HepG2 (cell line): ENCODE results near the gene L3MBTL1. TPM values are rescaled to one million over a fixed set of nuclear protein-coding genes. Genes with fewer than 3 reads are reported as not detected.
A peak's percentile ranks its signal among the peaks of the same experiment; 100 is the strongest.

Experiments
- CEBPG ChIP-seq: IDR thresholded peaks from 2 replicates; pipeline ENCODE4 v1.6.1; 2016
- EEA1 ChIP-seq: sonication (generic); formaldehyde crosslinking; IDR thresholded peaks from 2 replicates; pipeline ENCODE4 v1.5.1; 2020; ENCODE audit warnings: mild to moderate bottlenecking, missing genetic modification reagents, borderline replicate concordance
- FOXJ3 ChIP-seq: sonication (generic); formaldehyde crosslinking; IDR thresholded peaks from 2 replicates; pipeline ENCODE4 v1.4.0; 2020; ENCODE audit warnings: missing genetic modification reagents, mild to moderate bottlenecking, borderline replicate concordance
- KAT8 ChIP-seq: IDR thresholded peaks from 2 replicates; pipeline ENCODE4 v1.6.1; 2016; ENCODE audit warnings: missing genetic modification reagents, missing compliant biosample characterization
- KMT2B ChIP-seq: IDR thresholded peaks from 2 replicates; pipeline ENCODE4 v1.6.1; 2016; ENCODE audit warnings: missing genetic modification reagents, missing compliant biosample characterization
- NCOR1 ChIP-seq: fragments of 200-600 bp; sonication (generic); IDR thresholded peaks from 2 replicates; pipeline ENCODE4 v1.7.0; 2017; ENCODE audit warnings: antibody characterized with exemption, low read length, borderline replicate concordance
- PHF20 ChIP-seq: sonication (generic); formaldehyde crosslinking; IDR thresholded peaks from 2 replicates; pipeline ENCODE4 v1.5.0; 2020; ENCODE audit warnings: mild to moderate bottlenecking, missing genetic modification reagents
- TMF1 ChIP-seq: sonication (generic); formaldehyde crosslinking; IDR thresholded peaks from 2 replicates; pipeline ENCODE4 v1.8.1; 2022; ENCODE audit warnings: low read depth, missing genetic modification reagents
- YEATS2 ChIP-seq: sonication (generic); formaldehyde crosslinking; IDR thresholded peaks from 2 replicates; pipeline ENCODE4 v1.4.0; 2020; ENCODE audit warnings: missing genetic modification reagents, borderline replicate concordance
- YEATS4 ChIP-seq: sonication (generic); formaldehyde crosslinking; IDR thresholded peaks from 2 replicates; pipeline ENCODE4 v1.4.0; 2020; ENCODE audit warnings: missing genetic modification reagents, borderline replicate concordance
- ZBTB38 ChIP-seq: sonication (generic); formaldehyde crosslinking; IDR thresholded peaks from 2 replicates; pipeline ENCODE4 v1.5.1; 2020; ENCODE audit warnings: mild to moderate bottlenecking, missing genetic modification reagents
- ZBTB7B ChIP-seq: sonication (generic); formaldehyde crosslinking; IDR thresholded peaks from 2 replicates; pipeline ENCODE4 v1.4.0; 2020; ENCODE audit warnings: missing genetic modification reagents
- ZFP1 ChIP-seq: IDR thresholded peaks from 2 replicates; pipeline ENCODE4 v1.6.1; 2016
- ZFP41 ChIP-seq: sonication (generic); formaldehyde crosslinking; IDR thresholded peaks from 2 replicates; pipeline ENCODE4 v1.4.0; 2020; ENCODE audit warnings: mild to moderate bottlenecking, missing genetic modification reagents, borderline replicate concordance
- ZFP91 ChIP-seq: sonication (generic); formaldehyde crosslinking; IDR thresholded peaks from 2 replicates; pipeline ENCODE4 v1.9.0; 2022; ENCODE audit warnings: missing genetic modification reagents, mild to moderate bottlenecking, borderline replicate concordance
- ZMAT3 ChIP-seq: sonication (generic); formaldehyde crosslinking; conservative IDR thresholded peaks from 2 replicates; pipeline ENCODE4 v1.7.0; 2021; ENCODE audit warnings: missing genetic modification reagents
- ZNF121 ChIP-seq: sonication (generic); formaldehyde crosslinking; IDR thresholded peaks from 2 replicates; pipeline ENCODE4 v1.5.0; 2020; ENCODE audit warnings: mild to moderate bottlenecking, missing genetic modification reagents
- ZNF282 ChIP-seq: fragments of 450-650 bp; IDR thresholded peaks from 2 replicates; pipeline ENCODE4 v1.6.1; 2018; ENCODE audit not compliant: partially characterized antibody
- ZNF556 ChIP-seq: sonication (generic); formaldehyde crosslinking; IDR thresholded peaks from 2 replicates; pipeline ENCODE4 v1.4.0; 2020; ENCODE audit warnings: mild to moderate bottlenecking, missing genetic modification reagents, borderline replicate concordance
- ZNF619 ChIP-seq: sonication (generic); formaldehyde crosslinking; IDR thresholded peaks from 2 replicates; pipeline ENCODE4 v1.4.0; 2020; ENCODE audit warnings: mild to moderate bottlenecking, missing genetic modification reagents
- ZNF737 ChIP-seq: sonication (generic); formaldehyde crosslinking; IDR thresholded peaks from 2 replicates; pipeline ENCODE4 v1.5.0; 2020; ENCODE audit warnings: missing genetic modification reagents, mild to moderate bottlenecking, borderline replicate concordance
- ZNF747 ChIP-seq: sonication (generic); formaldehyde crosslinking; IDR thresholded peaks from 2 replicates; pipeline ENCODE4 v1.8.1; 2023; ENCODE audit warnings: missing genetic modification reagents, mild to moderate bottlenecking, borderline replicate concordance
- polyA plus RNA-seq, 8 experiments: library from polyadenylated mRNA; depleted of rRNA in 3 of 8; stranded (reverse) in 7 of 8; unstranded in 1 of 8; fragments of >200 nt; fragmentation: Illumina TruSeq in 4 of 8; extraction: Trizol in 4 of 8; gene quantifications; 2 replicates each; pipeline versions ENCODE4 v1.2.1 to v1.2.3, GENCODE V29; 2011 to 2016; ENCODE audit warnings: low read depth in 4 of 8, missing spikeins in 1 of 8, mixed read lengths in 1 of 8; ENCODE audit not compliant: insufficient read depth in 1 of 8
- total RNA-seq, 5 experiments: library from RNA; depleted of rRNA; stranded (reverse); fragments of >200 nt; fragmentation: Illumina TruSeq; extraction: Trizol; gene quantifications; 2 replicates each; pipeline ENCODE4 v1.2.3, GENCODE V29; 2016; ENCODE audit warnings: low read depth in 1 of 5
- TF ChIP-seq, protein P1 (sequence below): sonication (generic); formaldehyde crosslinking; IDR thresholded peaks from 2 replicates; pipeline ENCODE4 v1.8.1; 2023; ENCODE audit warnings: missing genetic modification reagents, mild to moderate bottlenecking, borderline replicate concordance
- TF ChIP-seq, protein P2 (sequence below): sonication (generic); formaldehyde crosslinking; IDR thresholded peaks from 2 replicates; pipeline ENCODE4 v1.4.0; 2020; ENCODE audit warnings: mild to moderate bottlenecking, missing genetic modification reagents, borderline replicate concordance

The L3MBTL1 gene
- total and polyA plus RNA-seq, 2 of the 13 experiments (the other 11 are each of a cell fraction or from before 2014, with no cell fraction given): 9.0 to 17.8 TPM

DNA sequence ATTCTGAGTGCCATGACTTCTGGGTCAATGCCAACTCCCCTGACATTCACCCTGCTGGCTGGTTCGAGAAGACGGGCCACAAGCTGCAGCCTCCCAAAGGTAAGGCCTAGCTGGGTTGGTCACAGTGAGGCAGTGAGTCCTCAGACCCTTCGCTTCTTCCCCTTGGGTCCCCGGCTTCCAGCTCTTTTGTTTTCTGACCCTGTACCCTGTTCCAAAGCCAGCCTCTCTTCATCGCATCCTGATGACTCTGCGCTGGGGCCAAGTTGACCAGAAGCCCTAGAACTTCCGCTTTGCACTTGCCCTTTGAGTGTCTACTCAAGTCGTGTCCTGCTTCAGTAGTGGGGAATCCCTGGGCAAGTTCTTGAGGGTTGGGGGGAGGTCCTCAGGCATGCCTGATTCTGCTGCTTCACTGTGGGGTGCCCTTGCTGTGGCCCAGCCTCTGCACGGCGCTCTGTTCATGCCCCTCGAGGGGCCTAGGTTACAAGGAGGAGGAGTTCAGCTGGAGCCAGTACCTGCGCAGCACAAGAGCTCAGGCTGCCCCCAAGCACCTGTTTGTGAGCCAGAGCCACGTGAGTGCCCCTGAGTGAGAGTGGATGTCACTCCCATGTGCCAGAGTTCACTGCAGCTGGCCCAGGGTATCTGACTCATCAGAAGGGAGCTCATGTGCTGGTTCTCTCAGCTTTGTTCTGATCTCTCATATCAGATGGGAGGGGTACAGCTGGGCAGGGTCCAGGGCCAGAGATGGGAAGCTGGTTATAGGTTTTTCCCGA is 23.0 kb downstream of the L3MBTL1 start (continued):
- peak; percentile 58; the same call in 1 of the 2 replicates for TF ChIP-seq NCOR1
- TF ChIP-seq EEA1 (CRISPR knock-in tag): peak; percentile 71; the same call in 1 of the 2 replicates
- peak; percentile 79; the same call in 1 of the 2 replicates for TF ChIP-seq ZFP1 (CRISPR knock-in tag)
- TF ChIP-seq ZFP91: peak; percentile 74
- TF ChIP-seq, protein P1, sequence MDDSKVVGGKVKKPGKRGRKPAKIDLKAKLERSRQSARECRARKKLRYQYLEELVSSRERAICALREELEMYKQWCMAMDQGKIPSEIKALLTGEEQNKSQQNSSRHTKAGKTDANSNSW: peak; percentile 41; the same call in 1 of the 2 replicates
- peak; percentile 93 for TF ChIP-seq ZFP41 (CRISPR knock-in tag)
- TF ChIP-seq FOXJ3 (CRISPR knock-in tag): no peak
- peak; percentile 88 for TF ChIP-seq ZNF737 (CRISPR knock-in tag)
- peak; percentile 41; the same call in 1 of the 2 replicates for TF ChIP-seq PHF20 (CRISPR knock-in tag)
- peak; percentile 89 for TF ChIP-seq ZBTB7B
- peak; percentile 99 for TF ChIP-seq ZNF619 (CRISPR knock-in tag)
- TF ChIP-seq TMF1 (CRISPR knock-in tag): peak; percentile 94; the same call in 1 of the 2 replicates
- TF ChIP-seq, protein P2, sequence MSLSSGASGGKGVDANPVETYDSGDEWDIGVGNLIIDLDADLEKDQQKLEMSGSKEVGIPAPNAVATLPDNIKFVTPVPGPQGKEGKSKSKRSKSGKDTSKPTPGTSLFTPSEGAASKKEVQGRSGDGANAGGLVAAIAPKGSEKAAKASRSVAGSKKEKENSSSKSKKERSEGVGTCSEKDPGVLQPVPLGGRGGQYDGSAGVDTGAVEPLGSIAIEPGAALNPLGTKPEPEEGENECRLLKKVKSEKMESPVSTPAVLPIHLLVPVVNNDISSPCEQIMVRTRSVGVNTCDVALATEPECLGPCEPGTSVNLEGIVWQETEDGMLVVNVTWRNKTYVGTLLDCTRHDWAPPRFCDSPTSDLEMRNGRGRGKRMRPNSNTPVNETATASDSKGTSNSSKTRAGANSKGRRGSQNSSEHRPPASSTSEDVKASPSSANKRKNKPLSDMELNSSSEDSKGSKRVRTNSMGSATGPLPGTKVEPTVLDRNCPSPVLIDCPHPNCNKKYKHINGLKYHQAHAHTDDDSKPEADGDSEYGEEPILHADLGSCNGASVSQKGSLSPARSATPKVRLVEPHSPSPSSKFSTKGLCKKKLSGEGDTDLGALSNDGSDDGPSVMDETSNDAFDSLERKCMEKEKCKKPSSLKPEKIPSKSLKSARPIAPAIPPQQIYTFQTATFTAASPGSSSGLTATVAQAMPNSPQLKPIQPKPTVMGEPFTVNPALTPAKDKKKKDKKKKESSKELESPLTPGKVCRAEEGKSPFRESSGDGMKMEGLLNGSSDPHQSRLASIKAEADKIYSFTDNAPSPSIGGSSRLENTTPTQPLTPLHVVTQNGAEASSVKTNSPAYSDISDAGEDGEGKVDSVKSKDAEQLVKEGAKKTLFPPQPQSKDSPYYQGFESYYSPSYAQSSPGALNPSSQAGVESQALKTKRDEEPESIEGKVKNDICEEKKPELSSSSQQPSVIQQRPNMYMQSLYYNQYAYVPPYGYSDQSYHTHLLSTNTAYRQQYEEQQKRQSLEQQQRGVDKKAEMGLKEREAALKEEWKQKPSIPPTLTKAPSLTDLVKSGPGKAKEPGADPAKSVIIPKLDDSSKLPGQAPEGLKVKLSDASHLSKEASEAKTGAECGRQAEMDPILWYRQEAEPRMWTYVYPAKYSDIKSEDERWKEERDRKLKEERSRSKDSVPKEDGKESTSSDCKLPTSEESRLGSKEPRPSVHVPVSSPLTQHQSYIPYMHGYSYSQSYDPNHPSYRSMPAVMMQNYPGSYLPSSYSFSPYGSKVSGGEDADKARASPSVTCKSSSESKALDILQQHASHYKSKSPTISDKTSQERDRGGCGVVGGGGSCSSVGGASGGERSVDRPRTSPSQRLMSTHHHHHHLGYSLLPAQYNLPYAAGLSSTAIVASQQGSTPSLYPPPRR: peak; percentile 75; the same call in 1 of the 2 replicates
- TF ChIP-seq ZNF121: peak; percentile 87
- peak; percentile 81 for TF ChIP-seq KAT8 (CRISPR knock-in tag)
- TF ChIP-seq CEBPG (CRISPR knock-in tag): peak; percentile 57
- TF ChIP-seq ZNF556 (CRISPR knock-in tag): peak; percentile 86
- TF ChIP-seq YEATS2 (CRISPR knock-in tag): peak; percentile 71; the same call in 1 of the 2 replicates
- peak; percentile 94 for TF ChIP-seq ZBTB38
- TF ChIP-seq KMT2B (CRISPR knock-in tag): peak; percentile 77
- TF ChIP-seq YEATS4 (CRISPR knock-in tag): peak; percentile 53; the same call in 1 of the 2 replicates
- TF ChIP-seq ZMAT3 (CRISPR knock-in tag): peak; percentile 99
- TF ChIP-seq ZNF747: peak; percentile 92
- TF ChIP-seq ZNF282: no peak
